NT2/D1 (cell line): Measurements from ENCODE around the gene UBE4B.

Experiments
- YY1 ChIP-seq: IDR thresholded peaks from 2 replicates; pipeline ENCODE4 v1.6.1; 2011; ENCODE audit not compliant: insufficient read length, insufficient read depth
- ZNF274 ChIP-seq: IDR thresholded peaks from 2 replicates; pipeline ENCODE4 v1.6.1; 2011; ENCODE audit warnings: mild to moderate bottlenecking, low read depth, low read length

GRCh38 chr1:9993561-9994075 is 39.1 kb upstream of the UBE4B start:
- TF ChIP-seq ZNF274 (no peak), YY1 (no peak)
